PC-3 (cell line): ENCODE results near the gene CENPB. TPM values are rescaled to one million over a fixed set of nuclear protein-coding genes. Genes with fewer than 3 reads are reported as not detected.

Experiments
- ATAC-seq: fragments of 200-7000 bp; cut with Tn5 transposase; 2 replicates; pipeline ENCODE4 v1.9.1; 2020; ENCODE audit warnings: mild to moderate bottlenecking, moderate library complexity
- BruUV-seq: library from RNA; stranded (reverse); fragments of 400-500 nt; replicated peaks from 2 replicates; lab custom pipeline; 2021; lab: Mats Ljungman, UMichigan
- CTCF ChIA-PET: fragments of 300-600 bp; sonication (Branson Sonifier 250); formaldehyde crosslinking; loops from one replicate; lab custom pipeline; 2022; ENCODE audit warnings: antibody characterized with exemption; lab: Charles Lee
- POLR2A ChIA-PET: fragments of 300-600 bp; sonication (Branson Sonifier 250); formaldehyde crosslinking; loops from one replicate; lab custom pipeline; 2022; ENCODE audit warnings: antibody characterized with exemption; ENCODE audit not compliant: unreplicated experiment; lab: Charles Lee
- DNase-seq: peaks from one replicate; pipeline ENCODE4 v3.0.0-alpha.2; 2015
- H2AFZ ChIP-seq: fragments of 300-600 bp; sonication (generic); 2 replicates; pipeline ENCODE4 v1.6.0; 2016; ENCODE audit warnings: antibody characterized with exemption, low read length
- H3F3A ChIP-seq: fragments of 300-600 bp; sonication (generic); one replicate; pipeline ENCODE4 v1.6.0; 2017; ENCODE audit warnings: antibody characterized with exemption, low read length, control low read depth, mild to moderate bottlenecking; ENCODE audit not compliant: unreplicated experiment
- H3K27ac ChIP-seq: fragments of 300-600 bp; sonication (generic); 2 replicates; pipeline ENCODE4 v1.5.1; 2016; ENCODE audit warnings: mild to moderate bottlenecking, low read length
- H3K27me3 ChIP-seq: fragments of 300-600 bp; sonication (generic); 2 replicates; pipeline ENCODE4 v1.6.1; 2016; ENCODE audit warnings: low read length, mixed read lengths
- H3K36me3 ChIP-seq: fragments of 300-600 bp; sonication (generic); 2 replicates; pipeline ENCODE4 v1.6.1; 2016; ENCODE audit warnings: low read depth, mixed run types, low read length, mixed read lengths
- H3K4me1 ChIP-seq: fragments of 300-600 bp; sonication (generic); 2 replicates; pipeline ENCODE4 v1.5.1; 2016; ENCODE audit warnings: low read length; ENCODE audit not compliant: insufficient read depth
- H3K4me2 ChIP-seq: fragments of 300-600 bp; sonication (generic); 2 replicates; pipeline ENCODE4 v1.6.0; 2016; ENCODE audit warnings: low read length
- H3K4me3 ChIP-seq: fragments of 300-600 bp; sonication (generic); 2 replicates; pipeline ENCODE4 v1.5.1; 2016; ENCODE audit warnings: mild to moderate bottlenecking, low read length, mixed read lengths
- H3K79me2 ChIP-seq: fragments of 300-600 bp; sonication (generic); 2 replicates; pipeline ENCODE4 v1.6.1; 2017; ENCODE audit warnings: low read length, mixed read lengths
- H3K9ac ChIP-seq: fragments of 300-600 bp; sonication (generic); 2 replicates; pipeline ENCODE4 v1.6.0; 2016; ENCODE audit warnings: mild to moderate bottlenecking, low read length
- H3K9me2 ChIP-seq: fragments of 300-600 bp; sonication (generic); replicated peaks from 2 replicates; pipeline ENCODE4 v1.6.1; 2016; ENCODE audit warnings: mixed run types, low read length, mixed read lengths
- H3K9me3 ChIP-seq: fragments of 300-600 bp; sonication (generic); 2 replicates; pipeline ENCODE4 v1.6.1; 2016; ENCODE audit warnings: low read length, mixed read lengths
- H4K20me1 ChIP-seq: fragments of 300-600 bp; sonication (generic); 2 replicates; pipeline ENCODE4 v1.6.1; 2016; ENCODE audit warnings: low read length, mixed read lengths
- CTCF ChIP-seq: fragments of 300-600 bp; sonication (generic); conservative IDR thresholded peaks from 2 replicates; pipeline ENCODE4 v1.5.1; 2017; ENCODE audit warnings: antibody characterized with exemption, low read depth, mild to moderate bottlenecking, low read length
- EZH2 ChIP-seq: fragments of 300-600 bp; sonication (generic); IDR thresholded peaks from one replicate; pipeline ENCODE4 v1.6.1; 2017; ENCODE audit warnings: antibody characterized with exemption, mild to moderate bottlenecking, low read length; ENCODE audit not compliant: unreplicated experiment
- EZH2phosphoT487 ChIP-seq: fragments of 300-600 bp; sonication (generic); IDR thresholded peaks from 2 replicates; pipeline ENCODE4 v1.6.1; 2018; ENCODE audit warnings: mild to moderate bottlenecking, antibody characterized with exemption, low read length, borderline replicate concordance
- intact Hi-C: fragments of 100-400 bp; cut with micrococcal nuclease; formaldehyde crosslinking; loops from 2 replicates; pipeline ENCODE4 v1.9.0; 2023
- total RNA-seq: library from RNA; depleted of rRNA; stranded (reverse); fragments of >200 nt; gene quantifications from 2 replicates; pipeline ENCODE4 v1.2.3, GENCODE V29; 2014

CENPB gene
- total RNA-seq, 1 experiment from 2014 or later: 213 TPM

DNA sequence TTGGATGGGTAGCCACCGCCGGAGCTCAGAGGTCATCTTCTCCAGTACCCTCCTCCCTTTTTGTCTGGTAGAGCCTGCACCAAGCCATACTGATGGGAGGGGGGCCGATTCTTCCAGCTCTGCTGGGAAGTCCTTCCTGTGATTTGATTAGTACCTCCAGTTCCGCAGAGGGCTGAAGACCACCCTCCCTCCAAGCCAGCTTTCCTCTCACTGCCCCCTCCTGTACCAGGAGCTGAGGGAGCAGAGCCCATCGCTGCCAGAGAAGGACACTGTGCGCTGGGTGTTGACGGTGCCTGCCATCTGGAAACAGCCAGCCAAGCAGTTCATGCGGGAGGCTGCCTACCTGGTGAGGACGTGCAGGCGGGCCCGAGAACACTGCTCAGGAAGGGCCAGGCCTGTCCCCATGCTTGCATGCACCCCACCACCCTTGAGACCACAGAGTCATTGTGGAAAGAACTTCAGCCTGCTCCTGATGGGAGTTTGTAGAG, 40.8 kb downstream of the CENPB start:
- H3K36me3 ChIP-seq: peaks cover under 1% of the 10 kb centered on the region; the same call in 1 of the 2 replicates
- no peak overlapping the region for H3K27ac ChIP-seq
- no peak overlapping the region for H3K4me2 ChIP-seq
- H3K4me1 ChIP-seq: no peaks in the 10 kb centered on the region
- no peak for DNase-seq
- BruUV-seq: no TSS peak
- no peaks in the 10 kb centered on the region for H4K20me1 ChIP-seq
- TF ChIP-seq CTCF (no peak), EZH2 (no peak), EZH2phosphoT487 (no peak)
- no peaks in the 10 kb centered on the region for H3K27me3 ChIP-seq
- no peaks in the 10 kb centered on the region for H3K9me2 ChIP-seq
- H3F3A ChIP-seq: no peaks in the 10 kb centered on the region
- ATAC-seq: no peak
- ChIA-PET POLR2A (no interaction called here), CTCF (no interaction called here)
- H3K79me2 ChIP-seq: no peaks in the 10 kb centered on the region
- no peaks in the 10 kb centered on the region for H3K9me3 ChIP-seq
- H3K9ac ChIP-seq: no peak overlapping the region
- H3K4me3 ChIP-seq: no peak overlapping the region
- intact Hi-C loops: no loop called here
- H2AFZ ChIP-seq: no peak overlapping the region

DNA sequence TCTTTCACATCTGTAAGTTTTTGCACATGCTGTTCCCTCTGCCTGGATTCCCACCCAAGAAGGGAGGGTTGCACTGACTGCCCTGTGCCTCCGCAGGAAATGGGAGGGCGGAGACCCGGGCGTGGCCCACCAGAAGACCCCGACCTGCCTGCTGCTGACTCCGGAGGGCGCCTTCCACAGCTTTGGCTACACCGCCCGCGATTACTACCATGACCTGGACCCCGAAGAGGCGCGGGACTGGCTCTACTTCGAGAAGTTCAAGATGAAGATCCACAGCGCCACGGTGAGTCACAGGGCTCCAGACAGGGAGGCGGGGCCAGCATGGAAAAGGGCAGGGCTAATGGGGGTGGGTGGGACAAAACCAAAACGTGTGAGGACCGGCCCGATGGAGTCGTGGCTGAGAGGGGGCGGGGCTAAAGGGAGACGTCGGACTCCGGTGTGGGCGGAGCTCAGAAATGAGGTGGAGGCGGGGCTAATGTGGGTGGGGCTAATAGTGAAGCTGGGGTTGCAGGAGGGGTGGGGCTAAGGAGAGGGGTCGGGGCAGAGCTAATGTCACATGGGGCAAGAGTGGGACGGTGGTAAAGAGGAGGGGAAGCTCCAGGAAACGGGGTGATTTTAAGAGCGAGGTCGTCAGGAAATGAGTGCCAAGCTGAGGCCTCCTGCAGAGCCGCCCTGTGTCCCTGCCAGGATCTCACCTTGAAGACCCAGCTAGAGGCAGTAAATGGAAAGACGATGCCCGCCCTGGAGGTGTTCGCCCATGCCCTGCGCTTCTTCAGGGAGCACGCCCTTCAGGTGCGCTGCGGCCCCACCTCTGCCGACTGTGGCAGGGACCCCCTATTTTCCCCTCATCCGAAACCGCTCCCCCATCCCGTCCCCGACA, 41.5 kb downstream of the CENPB start:
- DNase-seq: peak; percentile 15

More for the DNA sequence above, 41.5 kb downstream of the CENPB start:
- Histone ChIP-seq H3K27ac (no peak overlapping the region), H3K9me2 (no peaks in the 10 kb centered on the region), H2AFZ (no peak overlapping the region), H3K36me3 (no peaks in the 10 kb centered on the region), H3K27me3 (no peaks in the 10 kb centered on the region), H3K9me3 (no peaks in the 10 kb centered on the region), H3K4me1 (no peaks in the 10 kb centered on the region), H4K20me1 (no peaks in the 10 kb centered on the region), H3K4me2 (no peak overlapping the region), H3K4me3 (no peak overlapping the region), H3F3A (no peaks in the 10 kb centered on the region), H3K9ac (no peak overlapping the region), H3K79me2 (no peaks in the 10 kb centered on the region)
- BruUV-seq: no TSS peak
- TF ChIP-seq EZH2phosphoT487 (no peak), EZH2 (no peak), CTCF (no peak)
- ATAC-seq: no peak
- ChIA-PET POLR2A (interaction anchor here (0.6 kb wide), 1 partner anchor 89 kb away, joined by 4 read pairs; no protein-coding TSS in a partner anchor), CTCF (no interaction called here)
- intact Hi-C loops: no loop called here
